ENCODE results near the gene UFD1.
A peak's percentile ranks its signal among the peaks of the same experiment; 100 is the strongest.
"Not testable (repeated sequence)": the region's sequence is repeated elsewhere in the genome, so short reads cannot be mapped to it uniquely, and the experiment has no call there.

UFD1 gene

GRCh38 chr22:19446603-19447329 is 32.2 kb downstream of the UFD1 start:
- DNase-seq: no peak

- not testable (repeated sequence) for DNase-seq
Measured at GRCh38 chr22:19445279-19445982, 33.6 kb downstream of the UFD1 start.

- DNase-seq: no peak
Measured at GRCh38 chr22:19443544-19444211, 35.3 kb downstream of the UFD1 start.

GRCh38 chr22:19442166-19442565 is 36.8 kb downstream of the UFD1 start:
- no peak for DNase-seq

GRCh38 chr22:19440411-19441195 is 38.4 kb downstream of the UFD1 start:
- no peak for DNase-seq

- DNase-seq: no peak
Measured at GRCh38 chr22:19438298-19438697, 40.7 kb downstream of the UFD1 start.

GRCh38 chr22:19436444-19437161 is 42.4 kb downstream of the UFD1 start:
- DNase-seq: not testable (repeated sequence)

- DNase-seq: no peak
Measured at GRCh38 chr22:19434829-19435580, 44.0 kb downstream of the UFD1 start.

GRCh38 chr22:19434401-19434800 is 44.6 kb downstream of the UFD1 start:
- DNase-seq: no peak

GRCh38 chr22:19432133-19432851 is 46.7 kb downstream of the UFD1 start, which contains the start of gene MRPL40:
Gene MRPL40 (plus strand): TSS chr22:19432545. CDS start chr22:19432555, 10 bp downstream.
- DNase-seq: peak; percentile 80 to 83

GRCh38 chr22:19431649-19432132 is 47.3 kb downstream of the UFD1 start, which contains the start of gene HIRA:
Gene HIRA (minus strand): TSS chr22:19431733. CDS start chr22:19431476, 257 bp downstream.
- peak; percentile 77 to 79 for DNase-seq

- no peak for DNase-seq
Measured at GRCh38 chr22:19430890-19431541, 48.0 kb downstream of the UFD1 start.

- DNase-seq: peak in 1 of 2 experiments; percentile 18
Measured at GRCh38 chr22:19429950-19430889, 48.8 kb downstream of the UFD1 start.

GRCh38 chr22:19424186-19424500 is 54.9 kb downstream of the UFD1 start:
- no peak for DNase-seq

GRCh38 chr22:19422440-19423301 is 56.3 kb downstream of the UFD1 start:
- no peak for DNase-seq

GRCh38 chr22:19420321-19420720 is 58.7 kb downstream of the UFD1 start:
- DNase-seq: no peak

GRCh38 chr22:19419464-19420178 is 59.4 kb downstream of the UFD1 start:
- peak in 1 of 2 experiments; percentile 11 for DNase-seq

All from activated CD4-positive, alpha-beta T cell treated with anti-CD3 and anti-CD28 coated beads, Interleukin-2, amount 50 U/mL, for 4 hours (primary cell).